Large intestine (tissue), 3 donors: ENCODE data around the gene NCLN. TPM values are rescaled to one million over a fixed set of nuclear protein-coding genes. Genes with fewer than 3 reads are reported as not detected.
"Not testable (repeated sequence)": the region's sequence is repeated elsewhere in the genome, so short reads cannot be mapped to it uniquely, and the experiment has no call there.

Source experiments
- DNase-seq, 2 donors: peaks; one replicate each; pipeline versions ENCODE4 v3.0.0 to v3.0.0-alpha.2; 2013
- H3K27ac ChIP-seq: one replicate; pipeline ENCODE4 v1.5.1; 2013; ENCODE audit warnings: low read length
- H3K27me3 ChIP-seq: 2 replicates; pipeline ENCODE4 v1.6.1; 2013; ENCODE audit warnings: low read length; ENCODE audit not compliant: control insufficient read depth, insufficient read depth
- H3K36me3 ChIP-seq: 2 replicates; pipeline ENCODE4 v1.6.1; 2013; ENCODE audit warnings: low read length; ENCODE audit not compliant: control insufficient read depth, insufficient read depth
- H3K4me1 ChIP-seq: one replicate; pipeline ENCODE4 v1.6.1; 2013; ENCODE audit warnings: low read length; ENCODE audit not compliant: control insufficient read depth, insufficient read depth
- H3K4me3 ChIP-seq: one replicate; pipeline ENCODE4 v1.5.1; 2013; ENCODE audit warnings: low read length
- H3K9me3 ChIP-seq: one replicate; pipeline ENCODE4 v1.6.1; 2013; ENCODE audit warnings: mild to moderate bottlenecking, low read depth, low read length, moderate library complexity; ENCODE audit not compliant: control insufficient read depth
- WGBS: methylation state at CpG from one replicate; pipeline ENCODE4 v1.1.5; 2013; ENCODE audit warnings: low lambda C conversion rate; ENCODE audit not compliant: insufficient coverage; 5-methylcytosine and 5-hydroxymethylcytosine counted together
- polyA plus RNA-seq: library from polyadenylated mRNA; unstranded; fragments of 120-200 nt; gene quantifications from one replicate; pipeline ENCODE4 v1.2.1, GENCODE V29; 2013

NCLN gene
- polyA plus RNA-seq, 1 donor, result 36.3 TPM

DNA sequence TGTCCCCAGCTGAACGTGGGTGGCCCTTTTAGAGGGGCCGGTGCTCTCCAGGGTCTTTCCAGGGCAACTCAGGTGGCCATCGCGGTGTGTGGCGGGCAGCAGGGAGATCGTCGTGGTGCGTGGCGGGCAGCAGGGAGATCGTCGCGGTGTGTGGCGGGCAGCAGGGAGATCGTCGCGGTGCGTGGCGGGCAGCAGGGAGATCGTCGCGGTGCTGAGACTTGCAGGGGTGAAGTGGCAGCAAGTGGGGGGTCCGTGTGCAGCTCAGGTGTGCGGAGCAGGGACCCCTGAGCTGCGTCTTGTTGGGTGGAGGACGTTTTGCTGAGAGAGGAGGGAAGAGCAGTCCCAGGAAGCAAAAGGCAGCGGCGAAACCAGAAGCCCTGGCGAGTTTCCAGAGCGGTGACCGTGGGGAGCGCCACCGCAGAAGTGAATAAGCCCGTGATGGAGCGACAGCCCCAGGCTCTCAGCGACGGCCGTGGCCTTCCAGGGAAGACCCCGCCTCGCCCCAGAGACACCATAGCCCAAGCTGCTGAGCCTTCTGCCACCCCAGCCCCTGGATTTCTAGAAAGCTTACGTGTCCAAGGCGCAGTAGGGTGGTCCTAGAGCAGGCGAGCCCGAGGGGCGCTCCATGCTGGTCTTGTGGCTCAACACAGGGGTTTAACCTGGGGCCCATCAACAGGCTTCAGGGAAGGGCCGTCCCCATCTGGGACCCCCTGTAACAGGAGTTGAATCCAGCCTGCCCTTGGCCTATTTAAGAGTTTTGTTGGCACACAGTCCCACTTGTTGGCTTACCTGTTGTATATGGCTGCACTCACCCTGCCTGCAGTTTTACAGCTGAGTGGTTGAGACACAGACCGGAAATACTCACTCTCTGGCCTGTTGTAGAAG, 5.4 kb downstream of the NCLN start:
- no peaks in the 10 kb centered on the region for H3K27me3 ChIP-seq
- WGBS, result no CpG with 5 or more reads among the region's 46 CpGs
- no peaks in the 10 kb centered on the region for H3K9me3 ChIP-seq
- H3K4me1 ChIP-seq, result peaks cover 28% of the 10 kb centered on the region
- H3K27ac ChIP-seq, result no peak overlapping the region
- no peak overlapping the region for H3K4me3 ChIP-seq
- H3K36me3 ChIP-seq, result peaks cover 17% of the 10 kb centered on the region
- DNase-seq, result no peak

DNA sequence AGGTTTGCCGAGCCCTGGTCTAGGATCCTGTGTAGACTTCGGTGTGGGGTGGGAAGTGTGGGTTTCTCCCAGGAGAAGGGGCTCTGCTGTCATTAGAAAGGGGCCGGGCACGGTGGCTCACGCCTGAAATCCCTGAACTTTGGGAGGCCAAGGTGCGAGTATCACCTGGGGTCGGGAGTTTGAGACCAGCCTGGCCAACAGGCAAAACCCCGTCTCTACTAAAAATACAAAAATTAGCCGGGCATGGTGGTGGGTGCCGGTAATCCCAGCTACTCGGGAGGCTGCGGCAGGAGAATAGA, 6.0 kb downstream of the NCLN start:
- WGBS, result no CpG with 5 or more reads among the region's 12 CpGs

DNA sequence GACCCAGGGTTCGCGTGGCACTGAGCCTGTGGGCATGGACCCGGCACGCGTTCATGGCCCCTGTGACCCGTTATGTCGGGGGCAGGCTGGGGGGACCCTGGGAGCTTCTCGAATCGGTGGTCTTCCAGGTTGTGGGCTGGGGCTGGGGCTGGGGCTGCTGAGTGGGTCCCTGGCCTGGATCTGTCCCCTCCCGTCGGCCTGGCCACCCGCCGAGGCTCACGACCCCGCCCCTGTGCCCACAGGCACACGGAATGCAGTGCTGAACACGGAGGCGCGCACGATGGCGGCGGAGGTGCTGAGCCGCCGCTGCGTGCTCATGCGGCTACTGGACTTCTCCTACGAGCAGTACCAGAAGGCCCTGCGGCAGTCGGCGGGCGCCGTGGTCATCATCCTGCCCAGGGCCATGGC, 6.5 kb downstream of the NCLN start:
- H3K36me3 ChIP-seq, result peaks cover 24% of the 10 kb centered on the region
- no CpG with 5 or more reads among the region's 32 CpGs for WGBS
- no peak overlapping the region for H3K4me3 ChIP-seq
- H3K9me3 ChIP-seq, result no peaks in the 10 kb centered on the region
- DNase-seq, result no peak
- H3K27ac ChIP-seq, result no peak overlapping the region
- H3K4me1 ChIP-seq, result peaks cover 24% of the 10 kb centered on the region
- H3K27me3 ChIP-seq, result no peaks in the 10 kb centered on the region

More for the DNA sequence above, 6.0 kb downstream of the NCLN start:
- H3K36me3 ChIP-seq, result peaks cover 23% of the 10 kb centered on the region
- H3K9me3 ChIP-seq, H3K27ac ChIP-seq, H3K4me3 ChIP-seq, DNase-seq, H3K27me3 ChIP-seq: not testable (repeated sequence)
- peaks cover 28% of the 10 kb centered on the region for H3K4me1 ChIP-seq

DNA sequence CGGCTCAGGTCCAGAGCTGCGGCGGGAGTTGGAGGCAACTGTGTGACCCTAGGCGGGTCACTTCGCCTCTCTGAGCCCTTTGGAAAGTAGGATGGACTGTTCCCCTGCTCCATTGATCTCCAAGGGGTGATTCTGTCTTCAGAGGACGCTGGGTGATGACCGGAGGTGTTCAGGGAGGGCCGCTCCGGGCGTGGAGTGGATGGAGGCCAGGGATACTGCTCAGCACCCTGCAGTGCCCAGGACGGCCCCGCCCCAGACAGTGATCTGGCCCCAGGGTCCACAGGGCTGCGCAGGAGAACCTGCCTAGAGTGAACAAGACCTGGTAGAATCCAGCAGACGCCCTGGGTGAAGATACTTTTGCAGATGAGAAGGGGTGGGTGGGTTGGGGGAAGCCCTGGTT, 7.0 kb downstream of the NCLN start:
- WGBS, result no CpG with 5 or more reads among the region's 14 CpGs
- Histone ChIP-seq H3K27me3 (no peaks in the 10 kb centered on the region), H3K4me1 (peaks cover 20% of the 10 kb centered on the region), H3K27ac (no peak overlapping the region), H3K4me3 (no peak overlapping the region), H3K36me3 (peaks cover 24% of the 10 kb centered on the region), H3K9me3 (no peaks in the 10 kb centered on the region)
- no peak for DNase-seq

DNA sequence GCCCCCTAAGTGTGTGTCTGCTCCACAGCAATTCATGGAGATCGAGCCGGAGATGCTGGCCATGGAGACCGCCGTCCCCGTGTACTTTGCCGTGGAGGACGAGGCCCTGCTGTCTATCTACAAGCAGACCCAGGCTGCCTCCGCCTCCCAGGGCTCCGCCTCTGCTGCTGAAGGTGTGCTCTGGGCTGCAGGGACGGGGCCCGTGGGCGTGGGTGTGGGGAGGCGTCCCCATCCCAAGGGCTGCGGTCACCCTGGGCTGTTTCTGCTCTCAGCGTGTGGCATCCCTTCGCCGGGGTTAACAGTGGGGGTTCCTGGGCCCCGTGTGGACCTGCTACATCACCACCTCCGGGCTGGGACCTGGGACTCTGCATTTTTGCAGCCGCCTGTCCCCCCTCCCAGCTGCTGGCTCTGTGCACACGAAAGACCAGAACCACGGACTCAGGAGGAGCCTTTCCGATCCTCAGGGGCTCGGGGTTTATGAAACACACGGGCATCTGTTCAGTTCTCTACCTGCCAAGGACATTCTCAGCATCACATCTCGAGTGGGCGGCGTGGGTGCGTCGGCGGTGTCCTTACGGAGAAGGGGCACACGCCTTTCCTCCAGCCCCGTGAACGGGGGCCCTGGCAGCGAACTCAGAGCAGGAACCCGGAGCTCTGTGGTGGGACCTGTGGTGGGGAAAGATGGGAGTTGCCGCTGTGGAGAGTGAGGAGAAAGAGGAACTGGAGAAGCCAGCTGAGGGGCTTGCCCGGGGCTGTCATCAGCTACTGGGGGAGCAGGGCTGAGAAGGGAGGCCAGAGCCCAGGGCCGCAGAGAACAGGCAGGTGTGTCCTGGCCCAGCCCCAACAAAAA, 7.8 kb downstream of the NCLN start:
- Histone ChIP-seq H3K4me1 (peaks cover 13% of the 10 kb centered on the region), H3K27ac (no peak overlapping the region), H3K27me3 (no peaks in the 10 kb centered on the region), H3K4me3 (no peak overlapping the region), H3K9me3 (no peaks in the 10 kb centered on the region), H3K36me3 (peaks cover 24% of the 10 kb centered on the region)
- no CpG with 5 or more reads among the region's 40 CpGs for WGBS
- DNase-seq, result no peak

DNA sequence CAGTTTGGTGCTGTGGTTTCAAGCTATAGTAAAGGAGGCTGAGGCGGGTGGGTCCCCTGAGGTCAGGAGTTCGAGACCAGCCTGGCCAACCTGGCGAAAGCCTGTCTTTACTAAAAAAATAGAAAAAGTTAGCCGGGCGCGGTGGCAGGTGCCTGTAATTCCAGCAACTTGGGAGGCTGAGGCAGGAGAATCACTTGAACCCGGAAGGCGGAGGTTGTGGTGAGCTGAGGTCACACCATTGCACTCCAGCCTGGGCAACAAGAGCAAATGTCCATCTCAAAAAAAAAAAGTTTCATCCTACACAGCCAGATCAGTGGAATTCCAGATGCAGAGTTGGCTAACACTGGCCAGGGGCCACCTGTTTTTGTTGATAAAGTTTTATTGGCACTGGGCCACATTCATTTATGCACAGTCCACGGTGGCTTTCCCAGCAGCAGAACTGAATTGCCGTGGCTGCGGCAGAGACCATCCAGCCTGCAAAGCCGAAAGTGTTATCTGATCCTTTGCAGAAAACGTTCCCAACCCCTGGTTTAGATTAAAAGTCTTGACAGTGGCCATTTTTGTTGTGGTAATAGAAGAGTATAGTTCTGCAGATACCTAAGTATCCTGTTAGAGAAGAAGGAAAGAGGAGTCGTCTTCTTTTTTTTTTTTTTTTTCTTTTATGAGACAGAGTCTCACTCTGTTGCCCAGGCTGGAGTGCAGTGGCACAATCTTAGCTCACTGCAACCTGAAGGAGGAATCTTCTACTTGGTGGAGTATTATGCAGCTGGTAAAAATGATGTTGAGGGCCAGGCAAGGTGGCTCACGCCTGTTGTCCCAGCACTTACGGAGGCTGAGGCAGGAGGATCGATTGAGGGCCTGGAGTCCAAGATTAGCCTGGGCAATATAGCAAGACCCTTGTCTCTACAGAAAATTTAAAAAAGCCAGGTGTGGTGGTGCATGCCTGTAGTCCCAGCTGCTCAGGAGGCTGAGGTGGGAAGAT, 8.7 kb downstream of the NCLN start:
- Histone ChIP-seq H3K27me3 (no peaks in the 10 kb centered on the region), H3K27ac (no peak overlapping the region), H3K36me3 (peaks cover 33% of the 10 kb centered on the region), H3K9me3 (no peaks in the 10 kb centered on the region), H3K4me1 (peaks cover 5% of the 10 kb centered on the region), H3K4me3 (no peak overlapping the region)
- no CpG with 5 or more reads among the region's 17 CpGs for WGBS
- DNase-seq, result no peak

DNA sequence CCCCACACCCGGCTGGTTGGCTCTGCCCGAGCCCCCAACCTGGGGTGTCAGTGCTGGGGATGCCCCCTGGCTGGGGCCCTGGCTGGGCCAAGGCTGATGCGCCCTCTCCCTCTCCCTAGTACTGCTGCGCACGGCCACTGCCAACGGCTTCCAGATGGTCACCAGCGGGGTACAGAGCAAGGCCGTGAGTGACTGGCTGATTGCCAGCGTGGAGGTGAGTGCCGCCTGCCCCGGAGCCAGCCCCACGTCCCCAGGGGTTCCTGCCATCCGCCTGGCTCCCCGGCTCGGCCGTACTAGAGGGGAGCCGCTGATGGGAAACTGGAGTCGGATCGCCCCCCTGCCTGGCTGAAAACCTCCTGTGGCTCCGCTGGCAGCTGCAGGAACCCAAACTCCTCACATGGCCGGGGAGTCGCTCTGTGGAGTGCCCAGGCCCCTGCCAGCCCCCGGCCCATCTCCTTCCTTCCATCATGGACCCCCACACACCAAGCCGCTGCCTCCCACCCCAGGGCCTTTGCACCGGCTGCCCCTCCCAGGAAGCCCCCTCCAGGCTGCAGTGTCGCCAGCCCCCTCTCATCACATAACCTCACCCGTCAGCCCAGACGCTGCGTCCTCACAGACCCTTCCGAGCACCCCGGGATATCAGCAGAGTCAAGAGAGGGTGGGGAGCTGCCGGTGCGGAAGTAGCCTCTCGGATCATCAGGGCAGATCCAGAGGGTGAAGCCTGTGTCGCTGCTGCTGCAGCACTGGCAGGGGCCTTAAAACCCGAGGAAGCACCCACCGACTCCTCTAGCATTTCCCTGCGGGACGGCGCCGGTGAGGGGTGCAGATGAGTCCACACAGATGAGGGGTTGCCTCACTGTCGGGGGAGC, 10.6 kb downstream of the NCLN start:
- Histone ChIP-seq H3K9me3 (no peaks in the 10 kb centered on the region), H3K27me3 (no peaks in the 10 kb centered on the region), H3K4me3 (no peak overlapping the region), H3K36me3 (peaks cover 35% of the 10 kb centered on the region), H3K27ac (no peak overlapping the region), H3K4me1 (no peaks in the 10 kb centered on the region)
- no CpG with 5 or more reads among the region's 42 CpGs for WGBS
- DNase-seq, result no peak

DNA sequence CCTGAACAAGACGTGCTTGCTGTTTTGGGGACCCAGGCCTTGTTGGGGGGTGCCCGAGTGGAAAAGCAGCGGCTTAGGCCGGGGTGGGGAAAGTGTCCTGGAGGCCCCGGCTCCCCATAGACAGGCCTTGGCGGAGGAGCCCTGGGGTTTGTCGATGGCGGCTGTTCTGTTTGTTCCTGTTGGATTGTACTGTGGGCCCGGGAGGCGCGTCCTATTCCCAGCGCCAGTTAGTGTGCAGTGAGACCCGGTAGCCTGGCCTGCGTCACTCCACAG, 11.1 kb downstream of the NCLN start:
- no peak overlapping the region for H3K27ac ChIP-seq
- peaks cover 35% of the 10 kb centered on the region for H3K36me3 ChIP-seq
- WGBS, result no CpG with 5 or more reads among the region's 14 CpGs
- no peaks in the 10 kb centered on the region for H3K4me1 ChIP-seq
- no peaks in the 10 kb centered on the region for H3K9me3 ChIP-seq
- no peak overlapping the region for H3K4me3 ChIP-seq
- H3K27me3 ChIP-seq, result no peaks in the 10 kb centered on the region
- DNase-seq, result no peak

DNA sequence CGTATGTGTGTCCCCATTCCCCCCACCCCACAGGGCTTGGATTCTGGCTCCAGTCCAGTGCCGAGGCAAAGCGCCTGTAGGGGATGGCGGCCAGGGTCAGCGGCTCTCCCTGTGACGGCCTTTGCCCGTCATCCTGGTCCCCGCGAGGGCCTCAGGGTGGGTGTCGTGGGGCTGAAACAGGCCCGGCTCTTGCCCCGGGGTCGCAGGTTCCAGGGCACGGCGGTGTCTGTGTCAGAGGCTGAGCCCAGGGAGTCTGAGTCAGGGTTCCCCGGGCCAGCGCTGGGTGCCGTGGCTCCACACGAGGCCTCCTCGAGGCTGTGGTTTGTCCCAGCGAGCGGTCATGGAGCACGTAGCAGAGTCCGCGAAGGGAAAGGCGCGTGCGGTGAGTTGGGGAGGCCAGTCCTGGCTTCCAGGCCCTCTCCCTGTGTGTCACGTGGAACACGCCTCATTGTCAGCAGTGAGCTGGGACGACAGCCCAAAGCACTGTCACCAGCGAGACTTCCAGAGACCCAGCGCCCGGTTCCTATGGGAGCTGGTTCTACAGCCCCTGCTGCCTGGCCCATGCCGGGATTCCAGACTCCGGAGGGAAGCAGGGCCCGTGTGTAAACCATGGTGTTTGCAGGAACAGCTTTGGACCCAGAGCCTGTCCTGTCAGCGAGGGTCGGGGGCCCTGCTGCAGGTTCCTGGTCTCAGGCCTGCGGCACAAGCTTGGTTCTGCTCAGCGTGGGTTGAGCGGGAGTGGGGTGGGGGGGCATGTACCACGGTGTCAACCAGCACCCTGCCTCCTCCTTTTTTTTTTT, 13.4 kb downstream of the NCLN start:
- Histone ChIP-seq H3K9me3 (no peaks in the 10 kb centered on the region), H3K27me3 (no peaks in the 10 kb centered on the region), H3K36me3 (peaks cover 36% of the 10 kb centered on the region), H3K27ac (no peak overlapping the region), H3K4me3 (no peak overlapping the region), H3K4me1 (no peaks in the 10 kb centered on the region)
- no CpG with 5 or more reads among the region's 43 CpGs for WGBS
- no peak for DNase-seq
